Measurements from ENCODE around the gene RABGAP1L.
A peak's percentile ranks its signal among the peaks of the same experiment; 100 is the strongest.

DNA sequence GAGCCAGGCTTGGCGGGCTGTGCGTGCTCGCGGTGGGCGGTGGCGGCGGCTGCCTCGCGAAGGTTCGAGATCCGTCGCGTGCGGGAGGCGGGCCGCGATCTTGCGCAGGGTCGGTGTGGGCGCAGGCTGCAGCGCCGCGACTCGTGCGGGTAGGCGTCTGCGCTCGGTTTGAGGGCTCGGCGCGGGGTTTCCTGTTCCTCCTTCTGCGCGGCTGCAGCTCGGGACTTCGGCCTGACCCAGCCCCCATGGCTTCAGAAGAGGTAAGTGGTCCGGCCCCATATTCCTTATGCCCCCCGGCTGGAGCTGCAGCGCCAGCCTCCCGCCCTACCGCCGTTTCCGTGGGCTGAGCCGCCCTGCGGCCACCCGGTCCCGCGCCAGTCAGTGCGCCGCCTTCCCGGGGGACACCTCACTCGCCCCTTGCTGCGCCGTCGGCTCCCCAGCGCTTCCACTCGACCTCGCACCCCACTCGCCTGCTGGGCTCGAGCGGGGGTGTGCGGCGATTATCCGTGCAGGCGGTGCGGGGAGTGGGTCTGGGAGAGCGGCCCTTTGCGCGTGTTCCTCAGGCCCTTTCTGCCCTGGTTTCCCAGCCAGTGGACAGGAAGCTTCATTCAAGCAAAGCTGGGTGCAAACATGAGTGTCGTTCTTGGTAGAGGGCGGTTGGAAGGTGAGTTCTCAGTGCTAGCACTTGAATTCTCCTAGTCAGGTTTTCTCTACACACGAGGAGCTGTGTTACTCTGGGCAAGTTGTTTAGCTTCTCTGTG lies 840.8 kb downstream of the RABGAP1L start, which contains the start of gene CACYBP:
- TF ChIP-seq, protein P1, sequence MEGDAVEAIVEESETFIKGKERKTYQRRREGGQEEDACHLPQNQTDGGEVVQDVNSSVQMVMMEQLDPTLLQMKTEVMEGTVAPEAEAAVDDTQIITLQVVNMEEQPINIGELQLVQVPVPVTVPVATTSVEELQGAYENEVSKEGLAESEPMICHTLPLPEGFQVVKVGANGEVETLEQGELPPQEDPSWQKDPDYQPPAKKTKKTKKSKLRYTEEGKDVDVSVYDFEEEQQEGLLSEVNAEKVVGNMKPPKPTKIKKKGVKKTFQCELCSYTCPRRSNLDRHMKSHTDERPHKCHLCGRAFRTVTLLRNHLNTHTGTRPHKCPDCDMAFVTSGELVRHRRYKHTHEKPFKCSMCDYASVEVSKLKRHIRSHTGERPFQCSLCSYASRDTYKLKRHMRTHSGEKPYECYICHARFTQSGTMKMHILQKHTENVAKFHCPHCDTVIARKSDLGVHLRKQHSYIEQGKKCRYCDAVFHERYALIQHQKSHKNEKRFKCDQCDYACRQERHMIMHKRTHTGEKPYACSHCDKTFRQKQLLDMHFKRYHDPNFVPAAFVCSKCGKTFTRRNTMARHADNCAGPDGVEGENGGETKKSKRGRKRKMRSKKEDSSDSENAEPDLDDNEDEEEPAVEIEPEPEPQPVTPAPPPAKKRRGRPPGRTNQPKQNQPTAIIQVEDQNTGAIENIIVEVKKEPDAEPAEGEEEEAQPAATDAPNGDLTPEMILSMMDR (IDR thresholded peaks at IDR 0.05), result no peak
- TF ChIP-seq POLR2A (IDR thresholded peaks at IDR 0.05), result peak; percentile 48 to 64

Measured in thyroid gland (tissue), 4 donors.